GM12891 (cell line): Measurements from ENCODE around the gene C1QC.

Experiments used
- POLR2A ChIP-seq: IDR thresholded peaks from 2 replicates; pipeline ENCODE4 v1.6.1; 2011; ENCODE audit warnings: low read depth, low read length, control low read depth
- POLR2AphosphoS5 ChIP-seq: IDR thresholded peaks from 2 replicates; pipeline ENCODE4 v1.6.1; 2011; ENCODE audit warnings: low read depth, low read length, control low read depth
- POU2F2 ChIP-seq: IDR thresholded peaks from 2 replicates; pipeline ENCODE4 v1.6.1; 2011; ENCODE audit warnings: low read depth, mild to moderate bottlenecking, control low read depth, low read length, moderate library complexity
- TAF1 ChIP-seq: IDR thresholded peaks from 2 replicates; pipeline ENCODE4 v1.6.1; 2011; ENCODE audit warnings: low read depth, low read length, control low read depth

DNA sequence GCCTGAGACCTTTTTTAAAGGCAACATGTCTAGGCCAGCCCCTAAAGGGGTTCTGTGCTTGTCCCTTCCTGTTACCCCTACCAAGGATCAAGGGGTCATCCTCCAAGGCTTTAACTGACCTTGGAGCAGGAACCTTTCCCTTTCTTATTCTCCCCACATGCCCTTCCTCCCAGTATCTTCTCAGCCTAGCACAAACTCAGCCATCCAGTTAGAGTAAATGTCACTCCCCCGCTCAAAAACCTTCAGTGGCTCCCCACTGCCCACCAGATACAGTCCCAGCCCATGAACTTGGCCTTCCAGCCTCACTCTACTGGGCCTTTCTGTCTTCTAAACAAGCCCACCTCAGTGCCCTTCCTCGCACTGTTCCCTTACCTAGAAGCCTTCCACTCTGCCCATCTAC, 18.4 kb downstream of the C1QC start:
- no peak for TF ChIP-seq POLR2A
- no peak for TF ChIP-seq POU2F2
- no peak for TF ChIP-seq POLR2AphosphoS5
- no peak for TF ChIP-seq TAF1
